Liver (tissue), 3 donors: ENCODE data around the gene ELMO2.

Source experiments
- CTCF ChIP-seq: fragments of 150-350 bp; IDR thresholded peaks from 2 replicates; pipeline ENCODE4 v1.5.1; 2017; ENCODE audit warnings: improper control_type of control experiment, low read depth, low read length; ENCODE audit not compliant: missing input control
- GABPA ChIP-seq, 2 donors: IDR thresholded peaks in 1 of 2; conservative IDR thresholded peaks in 1 of 2; 2 replicates each; pipeline ENCODE4 v1.6.1; 2016; ENCODE audit warnings: antibody characterized with exemption in 2 of 2, mild to moderate bottlenecking in 1 of 2, moderate library complexity in 1 of 2
- JUND ChIP-seq, 2 donors: IDR thresholded peaks; 2 replicates each; pipeline ENCODE4 v1.6.1; 2016; ENCODE audit warnings: antibody characterized with exemption in 2 of 2
- MAX ChIP-seq: IDR thresholded peaks from 2 replicates; pipeline ENCODE4 v1.6.1; 2016; ENCODE audit warnings: antibody characterized with exemption
- REST ChIP-seq: IDR thresholded peaks from 2 replicates; pipeline ENCODE4 v1.6.1; 2016; ENCODE audit warnings: antibody characterized with exemption, mild to moderate bottlenecking
- TF ChIP-seq, protein P1 (sequence below): IDR thresholded peaks from 2 replicates; pipeline ENCODE4 v1.6.1; 2016; ENCODE audit warnings: antibody characterized with exemption
- donor health status: healthy.
- donor health status: healthy.

GRCh38 chr20:46350986-46351267, 55.5 kb downstream of the ELMO2 start:
- TF ChIP-seq REST = no peak
- no peak for TF ChIP-seq CTCF
- TF ChIP-seq, protein P1, sequence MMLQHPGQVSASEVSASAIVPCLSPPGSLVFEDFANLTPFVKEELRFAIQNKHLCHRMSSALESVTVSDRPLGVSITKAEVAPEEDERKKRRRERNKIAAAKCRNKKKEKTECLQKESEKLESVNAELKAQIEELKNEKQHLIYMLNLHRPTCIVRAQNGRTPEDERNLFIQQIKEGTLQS = no peak
- TF ChIP-seq GABPA (IDR thresholded peaks at IDR 0.05 in 1 of 2, conservative IDR thresholded peaks at IDR 0.05 in 1 of 2) = no peak
- TF ChIP-seq MAX = no peak
- TF ChIP-seq JUND (IDR thresholded peaks at IDR 0.05) = no peak
